ENCODE results near the gene UNC93B1. TPM values are rescaled to one million over a fixed set of nuclear protein-coding genes. Genes with fewer than 3 reads are reported as not detected.

UNC93B1 gene
- total and polyA plus RNA-seq, 2 of the 13 experiments (the other 11 are each of a cell fraction or from before 2014, with no cell fraction given): 8.8 to 18.9 TPM

- TF ChIP-seq ZUFSP (CRISPR knock-in tag; IDR thresholded peaks at IDR 0.05; ENCODE audit: borderline replicate concordance) (no peak), ZNF550 (CRISPR knock-in tag; IDR thresholded peaks at IDR 0.05; ENCODE audit: borderline replicate concordance) (no peak), ZNF101 (CRISPR knock-in tag; IDR thresholded peaks at IDR 0.05; ENCODE audit: borderline replicate concordance, low read depth) (no peak), ZBTB49 (CRISPR knock-in tag; IDR thresholded peaks at IDR 0.05; ENCODE audit: borderline replicate concordance) (no peak), KLF13 (CRISPR knock-in tag; IDR thresholded peaks at IDR 0.05) (no peak), KDM6A (CRISPR knock-in tag; IDR thresholded peaks at IDR 0.05; ENCODE audit: low read depth) (0 out of 2 replicates have a peak, but pooled peaks have one; percentile 27), ZNF17 (CRISPR knock-in tag; IDR thresholded peaks at IDR 0.05) (no peak), GMEB1 (CRISPR knock-in tag; IDR thresholded peaks at IDR 0.05; ENCODE audit: borderline replicate concordance) (no peak), ZNF563 (CRISPR knock-in tag; IDR thresholded peaks at IDR 0.05) (no peak), SIN3B (IDR thresholded peaks at IDR 0.05; ENCODE audit: low read length) (no peak), ZNF337 (CRISPR knock-in tag; IDR thresholded peaks at IDR 0.05; ENCODE audit: borderline replicate concordance, low read depth) (no peak), NFATC3 (CRISPR knock-in tag; IDR thresholded peaks at IDR 0.05) (no peak), ZNF275 (CRISPR knock-in tag; IDR thresholded peaks at IDR 0.05; ENCODE audit: borderline replicate concordance) (no peak), DPF2 (CRISPR knock-in tag; IDR thresholded peaks at IDR 0.05; ENCODE audit: borderline replicate concordance, low read depth) (no peak), ZNF768 (CRISPR knock-in tag; IDR thresholded peaks at IDR 0.05) (peak; percentile 97), KLF6 (CRISPR knock-in tag; IDR thresholded peaks at IDR 0.05) (no peak)
- TF ChIP-seq, protein P1, sequence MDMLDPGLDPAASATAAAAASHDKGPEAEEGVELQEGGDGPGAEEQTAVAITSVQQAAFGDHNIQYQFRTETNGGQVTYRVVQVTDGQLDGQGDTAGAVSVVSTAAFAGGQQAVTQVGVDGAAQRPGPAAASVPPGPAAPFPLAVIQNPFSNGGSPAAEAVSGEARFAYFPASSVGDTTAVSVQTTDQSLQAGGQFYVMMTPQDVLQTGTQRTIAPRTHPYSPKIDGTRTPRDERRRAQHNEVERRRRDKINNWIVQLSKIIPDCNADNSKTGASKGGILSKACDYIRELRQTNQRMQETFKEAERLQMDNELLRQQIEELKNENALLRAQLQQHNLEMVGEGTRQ (IDR thresholded peaks at IDR 0.05; ENCODE audit: low read depth, low read length): no peak
- TF ChIP-seq, protein P1 (CRISPR knock-in tag; IDR thresholded peaks at IDR 0.05; ENCODE audit: borderline replicate concordance): no peak
These were observed 36.4 kb upstream of the UNC93B1 start (continued) for GRCh38 chr11:68040101-68040956.
